ENCODE data around the gene SERPINB10. TPM values are rescaled to one million over a fixed set of nuclear protein-coding genes. Genes with fewer than 3 reads are reported as not detected.

SERPINB10 gene
- total RNA-seq, 2 donors from 2014 or later: not detected

GRCh38 chr18:63878343-63878742 lies 29.4 kb upstream of the SERPINB10 start:
- Histone ChIP-seq H3K36me3 (no peaks in the 10 kb centered on the region), H3K9me3 (no peaks in the 10 kb centered on the region), H3K27ac (no peak overlapping the region), H3K27me3 (replicated peaks; ENCODE audit: insufficient read depth) (no peaks in the 10 kb centered on the region), H3K4me3 (no peak overlapping the region), H3K4me1 (ENCODE audit: control insufficient read depth in 1 of 2, low read depth in 2 of 2) (peaks cover 6 to 7% of the 10 kb centered on the region in 2 donors)
- ATAC-seq (ENCODE audit: insufficient number of reproducible peaks, low FRiP score, low read depth) (no peak), DNase-seq (ENCODE audit: low spot score) (no peak)
- no peak for TF ChIP-seq CTCF (IDR thresholded peaks at IDR 0.05)

DNA sequence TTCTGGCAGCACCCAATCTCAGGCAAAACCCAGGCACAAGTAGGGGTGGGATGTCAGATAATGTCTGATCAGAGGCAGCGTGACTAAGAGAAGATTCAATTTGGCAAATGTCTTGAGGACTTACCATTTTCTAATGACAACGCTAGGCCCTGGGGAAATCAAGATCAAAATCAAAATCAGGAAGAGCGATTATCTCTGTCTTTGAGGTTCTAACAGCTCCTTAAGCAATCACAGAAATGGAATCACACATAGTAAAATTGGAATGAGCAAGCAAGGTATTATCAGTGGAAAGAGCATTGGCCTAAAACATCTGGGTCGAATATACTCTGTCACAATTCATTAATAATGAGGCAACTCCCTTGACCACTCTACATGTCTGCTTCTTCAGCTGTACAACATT lies 28.8 kb upstream of the SERPINB10 start:
- TF ChIP-seq CTCF (IDR thresholded peaks at IDR 0.05): no peak
- Histone ChIP-seq H3K36me3 (no peaks in the 10 kb centered on the region), H3K27me3 (replicated peaks; ENCODE audit: insufficient read depth) (no peaks in the 10 kb centered on the region), H3K9me3 (no peaks in the 10 kb centered on the region), H3K4me1 (ENCODE audit: control insufficient read depth in 1 of 2, low read depth in 2 of 2) (peaks cover 6 to 7% of the 10 kb centered on the region in 2 donors), H3K4me3 (no peak overlapping the region), H3K27ac (no peak overlapping the region)
- ATAC-seq (ENCODE audit: insufficient number of reproducible peaks, low FRiP score, low read depth) (no peak), DNase-seq (ENCODE audit: low spot score) (no peak)

DNA sequence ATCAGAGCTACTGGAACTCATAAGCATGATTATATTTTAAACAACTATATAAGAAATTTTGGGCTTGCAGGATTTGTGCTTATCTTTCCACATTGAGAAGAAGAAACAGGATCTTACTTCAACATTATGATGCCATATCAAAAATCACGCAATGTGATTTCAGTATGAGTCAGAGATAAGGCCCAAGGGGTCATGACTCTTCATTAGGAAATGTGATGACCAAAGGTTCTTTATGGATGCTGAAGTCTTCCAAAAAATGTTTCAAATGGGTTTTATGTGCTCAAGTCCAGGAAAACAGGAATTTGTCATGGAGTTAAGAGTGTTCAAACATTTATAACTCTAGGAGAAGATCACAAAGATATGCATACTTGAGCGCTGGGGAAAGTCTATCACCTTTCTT lies 28.0 kb upstream of the SERPINB10 start:
- no peak for TF ChIP-seq CTCF (IDR thresholded peaks at IDR 0.05)

DNA sequence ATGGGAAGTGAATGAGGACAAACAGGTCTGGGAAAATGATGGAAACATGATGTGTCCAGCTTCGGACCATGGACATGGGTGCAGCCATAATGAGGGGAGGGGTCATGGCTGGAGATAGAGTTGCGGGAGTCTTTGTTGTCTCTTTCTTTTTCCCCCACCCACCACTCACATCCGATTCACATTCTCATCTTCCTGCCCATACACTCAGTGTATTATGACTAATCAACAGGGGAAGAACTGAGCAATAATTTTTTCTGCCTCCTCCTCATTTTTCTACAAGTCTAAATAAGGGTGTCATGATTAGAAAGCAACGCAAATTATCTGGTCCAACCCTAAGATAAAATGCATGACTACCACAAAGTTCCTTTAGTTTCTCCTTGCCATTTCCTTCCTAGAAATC lies 25.9 kb upstream of the SERPINB10 start:
- DNase-seq (ENCODE audit: low spot score) (no peak), ATAC-seq (ENCODE audit: insufficient number of reproducible peaks, low FRiP score, low read depth) (no peak)
- Histone ChIP-seq H3K9me3 (no peaks in the 10 kb centered on the region), H3K4me3 (no peak overlapping the region), H3K4me1 (ENCODE audit: control insufficient read depth in 1 of 2, low read depth in 2 of 2) (peaks cover 6 to 7% of the 10 kb centered on the region in 2 donors), H3K27me3 (replicated peaks; ENCODE audit: insufficient read depth) (no peaks in the 10 kb centered on the region), H3K27ac (no peak overlapping the region), H3K36me3 (no peaks in the 10 kb centered on the region)
- no peak for TF ChIP-seq CTCF (IDR thresholded peaks at IDR 0.05)

More for the DNA sequence above, 28.0 kb upstream of the SERPINB10 start:
- no peak for ATAC-seq (ENCODE audit: insufficient number of reproducible peaks, low FRiP score, low read depth)
- H3K27ac ChIP-seq: no peak overlapping the region
- H3K4me3 ChIP-seq: no peak overlapping the region
- H3K36me3 ChIP-seq: no peaks in the 10 kb centered on the region
- DNase-seq (ENCODE audit: low spot score): no peak
- H3K4me1 ChIP-seq (ENCODE audit: control insufficient read depth in 1 of 2, low read depth in 2 of 2): peaks cover 6 to 7% of the 10 kb centered on the region in 2 donors
- H3K9me3 ChIP-seq: no peaks in the 10 kb centered on the region
- no peaks in the 10 kb centered on the region for H3K27me3 ChIP-seq (replicated peaks; ENCODE audit: insufficient read depth)

DNA sequence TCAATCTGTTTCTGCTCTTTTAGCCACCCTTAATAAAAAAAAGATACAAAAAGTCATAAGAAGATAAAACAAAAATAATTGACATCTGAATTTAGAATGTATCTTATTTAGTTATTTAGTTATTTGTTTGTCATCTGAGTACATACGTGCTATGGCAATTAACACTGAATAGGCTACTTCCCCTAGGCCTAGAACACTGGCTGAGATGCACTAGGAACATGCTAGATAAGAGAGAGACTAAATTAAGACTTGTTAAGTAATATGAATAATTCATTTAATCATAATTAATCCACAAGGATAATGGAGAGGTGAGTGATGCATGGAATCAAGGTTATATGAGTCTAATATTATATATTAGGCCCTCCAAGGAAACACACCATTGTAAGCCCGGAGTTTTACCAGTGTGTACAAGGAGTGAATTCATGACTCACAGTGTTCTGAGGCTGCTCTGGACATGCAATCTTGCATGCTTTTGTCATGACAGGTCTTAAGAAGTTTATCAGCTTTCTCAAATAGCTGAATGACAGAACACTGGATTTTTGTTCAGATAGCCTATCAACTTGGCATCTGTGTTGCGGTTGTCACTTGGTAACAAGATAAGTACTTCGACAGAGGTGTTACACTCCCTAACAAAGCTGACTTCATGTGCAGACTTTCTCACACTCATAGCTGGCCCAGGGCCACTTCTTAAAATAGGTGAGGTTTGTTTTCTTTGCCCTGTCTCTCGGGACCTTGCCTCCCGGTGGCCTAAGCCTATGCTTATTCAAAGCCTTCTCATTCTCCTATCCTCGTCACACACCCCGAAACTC lies 25.2 kb upstream of the SERPINB10 start:
- Histone ChIP-seq H3K27me3 (replicated peaks; ENCODE audit: insufficient read depth) (no peaks in the 10 kb centered on the region), H3K4me1 (ENCODE audit: control insufficient read depth in 1 of 2, low read depth in 2 of 2) (peaks cover 6 to 7% of the 10 kb centered on the region in 2 donors), H3K4me3 (no peak overlapping the region), H3K9me3 (no peaks in the 10 kb centered on the region), H3K27ac (no peak overlapping the region), H3K36me3 (no peaks in the 10 kb centered on the region)
- TF ChIP-seq CTCF (IDR thresholded peaks at IDR 0.05): no peak
- DNase-seq (ENCODE audit: low spot score) (no peak), ATAC-seq (ENCODE audit: insufficient number of reproducible peaks, low FRiP score, low read depth) (peak; percentile 47)
